Measurements from ENCODE around the gene GNA12. TPM values are rescaled to one million over a fixed set of nuclear protein-coding genes. Genes with fewer than 3 reads are reported as not detected.

The GNA12 gene
- 33.0 to 42.1 TPM (median 41.9 TPM) in 5 replicates for total RNA-seq (2022; extraction: Qiagen RNA extraction)

DNA sequence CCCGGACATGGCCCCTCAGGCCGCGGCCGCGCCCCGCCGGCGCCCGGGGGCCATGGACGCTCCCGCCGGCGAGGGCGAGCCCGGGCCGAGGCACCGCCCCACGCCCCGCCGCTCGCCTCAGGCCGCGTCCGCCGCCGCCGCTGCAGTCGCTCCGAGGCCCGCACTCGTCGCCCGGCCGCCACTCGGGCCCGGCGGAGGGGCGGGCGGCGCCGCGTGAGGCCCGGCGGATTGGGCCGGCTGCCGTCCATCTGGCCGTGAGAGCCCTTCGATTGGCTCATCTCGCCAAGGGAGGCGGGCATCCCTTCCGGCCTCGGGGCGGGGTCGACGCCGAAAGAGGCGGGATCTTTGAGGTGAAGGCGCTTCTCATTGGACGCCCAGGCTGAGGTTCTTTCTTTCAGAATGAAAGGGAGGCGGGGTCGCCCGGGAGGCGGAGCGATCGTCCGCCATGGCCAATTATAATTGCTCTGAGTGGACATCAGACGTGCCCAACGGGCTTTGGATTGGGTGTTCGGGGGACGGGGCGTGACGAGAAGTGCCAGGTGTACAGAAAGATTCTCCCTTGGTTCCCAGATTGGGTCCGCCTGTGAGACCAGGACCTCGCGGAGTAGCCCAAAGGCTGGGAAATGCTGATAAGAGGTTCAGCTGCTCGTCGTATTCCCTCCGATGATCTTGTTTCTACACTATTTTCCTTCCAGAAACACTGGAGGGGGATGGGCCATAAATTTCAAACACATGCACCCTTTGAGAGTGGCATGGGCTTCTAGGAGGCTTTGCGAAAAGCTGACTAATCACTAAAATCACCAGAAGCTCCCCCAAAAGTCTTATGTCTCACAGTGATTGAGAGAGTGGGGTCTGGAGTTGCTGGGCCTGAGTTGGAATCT, at the start of gene GNA12:
Gene GNA12, minus strand, starts transcription at position 156 of the 881 bp plus-strand sequence. Its CDS starts 147 bp downstream, at position 9.

GRCh38 chr7:2687881-2688318, 156.2 kb downstream of the GNA12 start, which contains the start of gene AMZ1:
Gene AMZ1, plus strand, starts transcription at chr7:2688202. Its CDS starts 12,250 bp downstream, at chr7:2700452.

Other genes starting within 250 kb of the GNA12 start
- 34.4 to 56.3 TPM (median 53.2 TPM) in 5 replicates for gene TTYH3, start 212.3 kb downstream of the GNA12 start, total RNA-seq (2022; extraction: Qiagen RNA extraction)
- 0.02 TPM in 1 of 5 replicates, not detected in the others for gene AMZ1, start 156.1 kb downstream of the GNA12 start, total RNA-seq (2022; extraction: Qiagen RNA extraction)
- gene CARD11, start 199.6 kb upstream of the GNA12 start, total RNA-seq (2022; extraction: Qiagen RNA extraction) = 1.5 to 2.4 TPM (median 1.6 TPM) in 5 replicates